Esophagus squamous epithelium (tissue), 5 donors: ENCODE measurements around the gene PLXNA3. TPM values are rescaled to one million over a fixed set of nuclear protein-coding genes. Genes with fewer than 3 reads are reported as not detected.

Experiments used
- DNase-seq: peaks from one replicate; lab custom pipeline; 2025; lab: John Stamatoyannopoulos, UW
- H3K27ac ChIP-seq, 4 donors: fragments of 200-600 bp; sonication (generic); one replicate each; pipeline ENCODE4 v1.5.1; 2016 to 2019; ENCODE audit warnings: mild to moderate bottlenecking in 1 of 4
- H3K27me3 ChIP-seq, 4 donors: fragments of 200-600 bp; sonication (generic); 1 replicate in 3 of 4; 2 replicates in 1 of 4; pipeline versions ENCODE4 v1.5.1 to v1.6.0; 2017 to 2021; ENCODE audit warnings: antibody characterized with exemption in 1 of 4
- H3K36me3 ChIP-seq, 3 donors: fragments of 200-600 bp; sonication (generic); one replicate each; pipeline ENCODE4 v1.5.1; 2016 to 2019
- H3K4me1 ChIP-seq, 3 donors: fragments of 200-600 bp; sonication (generic); one replicate each; pipeline ENCODE4 v1.5.1; 2017 to 2019
- H3K4me3 ChIP-seq, 4 donors: fragments of 200-600 bp; sonication (generic); 1 replicate in 3 of 4; 2 replicates in 1 of 4; pipeline ENCODE4 v1.5.1; 2016 to 2019; ENCODE audit warnings: mild to moderate bottlenecking in 2 of 4, moderate library complexity in 1 of 4
- H3K9me3 ChIP-seq, 3 donors: fragments of 200-600 bp; sonication (generic); one replicate each; pipeline ENCODE4 v1.5.1; 2016 to 2019
- CTCF ChIP-seq, 6 experiments: fragments of 450-650 bp in 4 of 6; fragments of 200-600 bp in 2 of 6; sonication (generic) in 2 of 6; IDR thresholded peaks; one replicate each; pipeline ENCODE4 v1.5.1; 2016 to 2019; ENCODE audit warnings: antibody characterized with exemption in 6 of 6, mild to moderate bottlenecking in 4 of 6, moderate library complexity in 4 of 6
- POLR2A ChIP-seq, 4 donors: fragments of 450-650 bp; IDR thresholded peaks; one replicate each; pipeline ENCODE4 v1.6.1; 2017; ENCODE audit warnings: antibody characterized with exemption in 4 of 4, mild to moderate bottlenecking in 4 of 4, moderate library complexity in 3 of 4
- WGBS, 2 donors: methylation state at CpG; one replicate each; pipeline ENCODE4 v1.1.5; 2018; 5-methylcytosine and 5-hydroxymethylcytosine counted together
- intact Hi-C: fragments of 100-400 bp; cut with DNase I; formaldehyde crosslinking; loops from one replicate; pipeline ENCODE4 v1.15.0; 2022
- total RNA-seq, 4 donors: library from RNA; depleted of rRNA; stranded (reverse); fragments of >200 nt; gene quantifications; one replicate each; pipeline ENCODE4 v1.1.0, GENCODE V29; 2016
- donor health status: DM: yes; HTN: yes; CAD: no.

The PLXNA3 gene
- total RNA-seq, 4 donors from 2014 or later, result 4.4 to 5.9 (median 5.4) TPM

- H3K9me3 ChIP-seq, result no peaks in the 10 kb centered on the region
- H3K4me1 ChIP-seq, result peaks cover 11 to 60% (median 14%) of the 10 kb centered on the region in 3 donors
- H3K36me3 ChIP-seq, result peaks cover 0 to 27% (median 0%) of the 10 kb centered on the region in 3 donors
- 91 to 95% methylated on average over 7 to 28 of the region's 28 CpGs for WGBS, 2 donors
- peak overlapping the region in 1 of 4 donors; percentile 85 for H3K4me3 ChIP-seq
- TF ChIP-seq CTCF (IDR thresholded peaks at IDR 0.05), result no peak
- TF ChIP-seq POLR2A (IDR thresholded peaks at IDR 0.05), result no peak
- intact Hi-C loops, result no loop called here
- no peak for DNase-seq
- peak overlapping the region in 3 of 4 donors; percentile 89 to 92 (median 92) for H3K27ac ChIP-seq
- H3K27me3 ChIP-seq, result no peaks in the 10 kb centered on the region
Measured at GRCh38 chrX:154487518-154488290, 29.6 kb downstream of the PLXNA3 start.

GRCh38 chrX:154488336-154489075, 30.4 kb downstream of the PLXNA3 start:
- H3K4me1 ChIP-seq, result peaks cover 11 to 60% (median 14%) of the 10 kb centered on the region in 3 donors
- no peak for DNase-seq
- H3K4me3 ChIP-seq, result no peak overlapping the region
- peaks cover 0 to 25% (median 0%) of the 10 kb centered on the region in 3 donors for H3K36me3 ChIP-seq
- intact Hi-C loops, result no loop called here
- H3K9me3 ChIP-seq, result no peaks in the 10 kb centered on the region
- peak overlapping the region; percentile 91 to 99 (median 97) for H3K27ac ChIP-seq
- WGBS, 2 donors, result 81 to 95% methylated on average over 4 to 12 of the region's 20 CpGs
- H3K27me3 ChIP-seq, result no peaks in the 10 kb centered on the region
- TF ChIP-seq CTCF (IDR thresholded peaks at IDR 0.05) (no peak), POLR2A (IDR thresholded peaks at IDR 0.05) (no peak)

GRCh38 chrX:154489182-154489581, 31.1 kb downstream of the PLXNA3 start:
- Histone ChIP-seq H3K4me1 (peaks cover 11 to 55% (median 14%) of the 10 kb centered on the region in 3 donors), H3K27me3 (no peaks in the 10 kb centered on the region), H3K9me3 (no peaks in the 10 kb centered on the region), H3K4me3 (peak overlapping the region; percentile 57 to 80 (median 71)), H3K36me3 (peaks cover 0 to 18% (median 0%) of the 10 kb centered on the region in 3 donors), H3K27ac (peak overlapping the region; percentile 91 to 99 (median 97))
- TF ChIP-seq POLR2A (IDR thresholded peaks at IDR 0.05) (no peak), CTCF (IDR thresholded peaks at IDR 0.05) (no peak)
- intact Hi-C loops, result no loop called here
- WGBS, 2 donors, result 83% methylated on average over 1 of the region's 4 CpGs; no CpG with 5 or more reads in 1 of the 2 donors
- DNase-seq, result no peak

GRCh38 chrX:154490021-154490413, 31.9 kb downstream of the PLXNA3 start:
- Histone ChIP-seq H3K4me3 (peak overlapping the region; percentile 57 to 80 (median 71)), H3K36me3 (peaks cover 0 to 17% (median 0%) of the 10 kb centered on the region in 3 donors), H3K27ac (peak overlapping the region; percentile 91 to 99 (median 97)), H3K27me3 (no peaks in the 10 kb centered on the region), H3K4me1 (peaks cover 6 to 47% (median 10%) of the 10 kb centered on the region in 3 donors), H3K9me3 (no peaks in the 10 kb centered on the region)
- no peak for DNase-seq
- WGBS, 2 donors, result 0 to 17% methylated on average over 1 to 2 of the region's 19 CpGs
- no peak for TF ChIP-seq CTCF (IDR thresholded peaks at IDR 0.05)
- TF ChIP-seq POLR2A (IDR thresholded peaks at IDR 0.05), result no peak
- intact Hi-C loops, result no loop called here
